Neutrophil (primary cell): ENCODE measurements around the gene PLCB4.

Experiments used
- H3K27ac ChIP-seq: fragments of 200-600 bp; sonication (generic); 2 replicates; pipeline ENCODE4 v1.5.1; 2016; ENCODE audit warnings: mild to moderate bottlenecking, moderate library complexity
- H3K27me3 ChIP-seq: fragments of 200-600 bp; sonication (generic); 2 replicates; pipeline ENCODE4 v1.6.0; 2016; ENCODE audit warnings: mild to moderate bottlenecking
- H3K36me3 ChIP-seq: fragments of 200-600 bp; sonication (generic); 2 replicates; pipeline ENCODE4 v1.5.1; 2017
- H3K4me1 ChIP-seq, 2 experiments: fragments of 200-600 bp in 1 of 2; sonication (generic) in 1 of 2; 1 replicate in 1 of 2; 2 replicates in 1 of 2; pipeline versions ENCODE4 v1.5.1 to v1.6.1; 2013 to 2016; ENCODE audit warnings: low read depth in 1 of 2, low read length in 1 of 2, mild to moderate bottlenecking in 1 of 2, moderate library complexity in 1 of 2; ENCODE audit not compliant: control insufficient read depth in 1 of 2, insufficient read depth in 1 of 2
- H3K4me3 ChIP-seq, 2 experiments: fragments of 200-600 bp in 1 of 2; sonication (generic) in 1 of 2; 1 replicate in 1 of 2; 2 replicates in 1 of 2; pipeline ENCODE4 v1.5.1; 2013 to 2016; ENCODE audit warnings: low read depth in 1 of 2, low read length in 1 of 2, mild to moderate bottlenecking in 1 of 2, moderate library complexity in 1 of 2
- H3K9me3 ChIP-seq: fragments of 200-600 bp; sonication (generic); 2 replicates; pipeline ENCODE4 v1.5.1; 2016
- TF ChIP-seq, protein P1 (sequence below): fragments of 200-600 bp; sonication (generic); IDR thresholded peaks from 2 replicates; pipeline ENCODE4 v1.5.1; 2016; ENCODE audit warnings: antibody characterized with exemption

PLCB4 gene

GRCh38 chr20:9348747-9349146 lies 279.9 kb downstream of the PLCB4 start:
- Histone ChIP-seq H3K4me1 (peaks cover 10 to 20% of the 10 kb centered on the region in 2 experiments), H3K27ac (no peak overlapping the region), H3K27me3 (no peaks in the 10 kb centered on the region), H3K4me3 (no peak overlapping the region), H3K36me3 (no peaks in the 10 kb centered on the region), H3K9me3 (no peaks in the 10 kb centered on the region)
- TF ChIP-seq, protein P1, sequence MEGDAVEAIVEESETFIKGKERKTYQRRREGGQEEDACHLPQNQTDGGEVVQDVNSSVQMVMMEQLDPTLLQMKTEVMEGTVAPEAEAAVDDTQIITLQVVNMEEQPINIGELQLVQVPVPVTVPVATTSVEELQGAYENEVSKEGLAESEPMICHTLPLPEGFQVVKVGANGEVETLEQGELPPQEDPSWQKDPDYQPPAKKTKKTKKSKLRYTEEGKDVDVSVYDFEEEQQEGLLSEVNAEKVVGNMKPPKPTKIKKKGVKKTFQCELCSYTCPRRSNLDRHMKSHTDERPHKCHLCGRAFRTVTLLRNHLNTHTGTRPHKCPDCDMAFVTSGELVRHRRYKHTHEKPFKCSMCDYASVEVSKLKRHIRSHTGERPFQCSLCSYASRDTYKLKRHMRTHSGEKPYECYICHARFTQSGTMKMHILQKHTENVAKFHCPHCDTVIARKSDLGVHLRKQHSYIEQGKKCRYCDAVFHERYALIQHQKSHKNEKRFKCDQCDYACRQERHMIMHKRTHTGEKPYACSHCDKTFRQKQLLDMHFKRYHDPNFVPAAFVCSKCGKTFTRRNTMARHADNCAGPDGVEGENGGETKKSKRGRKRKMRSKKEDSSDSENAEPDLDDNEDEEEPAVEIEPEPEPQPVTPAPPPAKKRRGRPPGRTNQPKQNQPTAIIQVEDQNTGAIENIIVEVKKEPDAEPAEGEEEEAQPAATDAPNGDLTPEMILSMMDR = no peak

DNA sequence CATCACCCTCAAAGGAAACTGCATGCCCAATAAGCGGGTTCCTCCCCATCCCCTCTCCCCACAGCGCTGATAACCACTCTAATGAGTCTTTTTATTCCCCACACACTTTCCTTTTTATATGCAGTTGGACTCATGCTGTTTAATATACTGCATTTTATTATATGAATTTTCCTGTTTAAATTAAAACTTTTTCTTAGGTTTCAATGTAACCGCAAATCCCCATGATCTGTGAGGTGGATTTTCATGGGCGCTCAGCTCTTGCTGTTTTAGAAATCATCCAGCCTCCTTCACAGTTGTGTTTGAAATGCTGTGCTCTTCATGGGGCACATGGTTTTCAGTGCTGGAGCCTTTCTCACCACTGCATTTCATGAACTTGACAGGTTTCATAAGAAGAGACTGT lies 280.4 kb downstream of the PLCB4 start:
- TF ChIP-seq, protein P1 = no peak

DNA sequence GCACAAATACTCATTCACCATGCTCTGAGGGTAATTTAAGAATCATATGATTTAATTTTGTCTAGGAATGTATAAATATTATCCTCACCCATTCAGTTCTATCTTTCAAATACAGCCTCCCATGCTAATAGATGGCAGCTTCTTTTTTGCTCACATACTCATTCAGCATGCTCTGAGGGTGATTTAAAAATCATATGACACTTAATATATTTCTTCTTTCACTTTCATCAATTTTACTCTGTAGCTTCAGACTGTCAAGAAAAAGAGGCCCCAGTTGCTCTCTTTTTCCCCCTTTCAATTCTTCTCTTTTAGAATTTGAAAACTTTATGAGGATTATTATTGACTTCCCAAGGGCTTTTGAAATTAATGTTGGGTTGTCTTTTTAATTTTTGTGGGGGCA lies 283.9 kb downstream of the PLCB4 start:
- no peaks in the 10 kb centered on the region for H3K36me3 ChIP-seq
- H3K9me3 ChIP-seq = no peaks in the 10 kb centered on the region
- TF ChIP-seq, protein P1 = no peak

More for the DNA sequence above, 280.4 kb downstream of the PLCB4 start:
- H3K9me3 ChIP-seq = no peaks in the 10 kb centered on the region
- H3K36me3 ChIP-seq = no peaks in the 10 kb centered on the region
- H3K27ac ChIP-seq = no peak overlapping the region
- peaks cover 10 to 20% of the 10 kb centered on the region in 2 experiments for H3K4me1 ChIP-seq
- H3K4me3 ChIP-seq = no peak overlapping the region
- no peaks in the 10 kb centered on the region for H3K27me3 ChIP-seq

GRCh38 chr20:9353180-9353915 lies 284.5 kb downstream of the PLCB4 start:
- Histone ChIP-seq H3K9me3 (no peaks in the 10 kb centered on the region), H3K27me3 (no peaks in the 10 kb centered on the region), H3K4me1 (peaks cover 5 to 15% of the 10 kb centered on the region in 2 experiments), H3K36me3 (no peaks in the 10 kb centered on the region), H3K4me3 (no peak overlapping the region), H3K27ac (no peak overlapping the region)
- TF ChIP-seq, protein P1 = no peak

More for the DNA sequence above, 283.9 kb downstream of the PLCB4 start:
- Histone ChIP-seq H3K4me3 (no peak overlapping the region), H3K27ac (no peak overlapping the region), H3K27me3 (no peaks in the 10 kb centered on the region), H3K4me1 (peaks cover 10 to 20% of the 10 kb centered on the region in 2 experiments)

GRCh38 chr20:9353916-9354276 lies 285.0 kb downstream of the PLCB4 start:
- H3K36me3 ChIP-seq = no peaks in the 10 kb centered on the region
- no peaks in the 10 kb centered on the region for H3K9me3 ChIP-seq
- H3K4me1 ChIP-seq = peaks cover 3 to 10% of the 10 kb centered on the region in 2 experiments
- H3K4me3 ChIP-seq = no peak overlapping the region
- no peaks in the 10 kb centered on the region for H3K27me3 ChIP-seq
- H3K27ac ChIP-seq = no peak overlapping the region
- TF ChIP-seq, protein P1 = no peak
